Fibroblast of lung (primary cell): ENCODE measurements around the gene SMARCA2. TPM values are rescaled to one million over a fixed set of nuclear protein-coding genes. Genes with fewer than 3 reads are reported as not detected.

ENCODE experiments used
- DNase-seq, 2 donors: peaks; one replicate each; pipeline versions ENCODE4 v3.0.0 to v3.0.0-alpha.2; 2010; ENCODE audit warnings: low read depth in 2 of 2
- H2AFZ ChIP-seq: 2 replicates; pipeline ENCODE4 v1.5.1; 2012; ENCODE audit warnings: low read length, control low read depth, inconsistent platforms
- H3K27ac ChIP-seq: 2 replicates; pipeline ENCODE4 v1.5.1; 2011; ENCODE audit warnings: low read length, control low read depth; ENCODE audit not compliant: insufficient read depth
- H3K27me3 ChIP-seq: 2 replicates; pipeline ENCODE4 v1.5.1; 2011; ENCODE audit warnings: mild to moderate bottlenecking, low read length; ENCODE audit not compliant: control insufficient read depth, insufficient read depth
- H3K36me3 ChIP-seq: 2 replicates; pipeline ENCODE4 v1.5.1; 2011; ENCODE audit warnings: low read length; ENCODE audit not compliant: control insufficient read depth, insufficient read depth
- H3K4me1 ChIP-seq: 2 replicates; pipeline ENCODE4 v1.5.1; 2011; ENCODE audit warnings: low read length; ENCODE audit not compliant: control insufficient read depth, insufficient read depth; ENCODE audit errors: extremely low read depth
- H3K4me2 ChIP-seq: 2 replicates; pipeline ENCODE4 v1.5.1; 2011; ENCODE audit warnings: low read length, control low read depth; ENCODE audit not compliant: insufficient read depth; ENCODE audit errors: extremely low read depth
- H3K4me3 ChIP-seq, 4 experiments: fragments of 200-600 bp in 1 of 4; sonication (generic) in 1 of 4; replicated peaks in 1 of 4; 2 replicates each; pipeline ENCODE4 v1.5.1; 2011 to 2016; ENCODE audit warnings: low read length in 4 of 4, low read depth in 3 of 4, mild to moderate bottlenecking in 3 of 4, control low read depth in 2 of 4, inconsistent platforms in 1 of 4, mixed read lengths in 1 of 4; ENCODE audit not compliant: insufficient read depth in 1 of 4; ENCODE audit errors: control extremely low read depth in 1 of 4
- H3K79me2 ChIP-seq: 2 replicates; pipeline ENCODE4 v1.5.1; 2012; ENCODE audit warnings: mild to moderate bottlenecking, low read length, inconsistent platforms; ENCODE audit not compliant: control insufficient read depth, insufficient read depth
- H3K9ac ChIP-seq: 2 replicates; pipeline ENCODE4 v1.5.1; 2011; ENCODE audit warnings: mild to moderate bottlenecking, low read length, control low read depth; ENCODE audit not compliant: insufficient read depth
- H3K9me3 ChIP-seq: 2 replicates; pipeline ENCODE4 v1.5.1; 2012; ENCODE audit warnings: low read depth, low read length; ENCODE audit not compliant: control insufficient read depth, insufficient read depth
- H4K20me1 ChIP-seq: 2 replicates; pipeline ENCODE4 v1.5.1; 2011; ENCODE audit warnings: low read length; ENCODE audit not compliant: control insufficient read depth, insufficient read depth; ENCODE audit errors: extremely low read depth
- CTCF ChIP-seq, 2 donors: IDR thresholded peaks in 1 of 2; conservative IDR thresholded peaks in 1 of 2; 1 replicate in 1 of 2; 2 replicates in 1 of 2; pipeline ENCODE4 v1.5.1; 2011 to 2012; ENCODE audit warnings: low read length in 2 of 2, control low read depth in 1 of 2, inconsistent platforms in 1 of 2, low read depth in 1 of 2, mild to moderate bottlenecking in 1 of 2
- EZH2 ChIP-seq: IDR thresholded peaks from 2 replicates; pipeline ENCODE4 v1.5.1; 2012; ENCODE audit warnings: low read length, control low read depth, mild to moderate bottlenecking; ENCODE audit errors: missing control alignments
- polyA plus RNA-seq, 2 donors: library from polyadenylated mRNA; depleted of rRNA in 1 of 2; stranded (reverse) in 1 of 2; unstranded in 1 of 2; fragments of >200 nt; gene quantifications; 2 replicates each; pipeline ENCODE4 v1.2.1, GENCODE V29; 2011 to 2012; ENCODE audit warnings: missing spikeins in 1 of 2
- total RNA-seq: library from RNA; depleted of rRNA; stranded (reverse); fragments of >200 nt; gene quantifications from 2 replicates; pipeline ENCODE4 v1.2.1, GENCODE V29; 2014

SMARCA2 gene
- total and polyA plus RNA-seq, 2 donors (not counting 1 experiment from before 2014, with no cell fraction given): 36.8 to 62.3 TPM

GRCh38 chr9:2154731-2155130 is 139.6 kb downstream of the SMARCA2 start:
- no peak overlapping the region for H2AFZ ChIP-seq
- H4K20me1 ChIP-seq: no peaks in the 10 kb centered on the region
- no peak overlapping the region for H3K4me3 ChIP-seq
- TF ChIP-seq EZH2 (no peak), CTCF (conservative IDR thresholded peaks at IDR 0.05 in 1 of 2, IDR thresholded peaks at IDR 0.05 in 1 of 2; ENCODE audit: low read depth in 1 of 2, low read length in 2 of 2) (no peak)
- H3K27me3 ChIP-seq: no peaks in the 10 kb centered on the region
- H3K36me3 ChIP-seq: no peaks in the 10 kb centered on the region
- no peak overlapping the region for H3K27ac ChIP-seq
- no peaks in the 10 kb centered on the region for H3K9me3 ChIP-seq
- no peak overlapping the region for H3K4me2 ChIP-seq
- DNase-seq: no peak
- no peak overlapping the region for H3K9ac ChIP-seq
- no peaks in the 10 kb centered on the region for H3K79me2 ChIP-seq
- peaks cover 2% of the 10 kb centered on the region for H3K4me1 ChIP-seq

- H3K36me3 ChIP-seq: no peaks in the 10 kb centered on the region
- no peaks in the 10 kb centered on the region for H3K9me3 ChIP-seq
- no peak overlapping the region for H3K9ac ChIP-seq
- no peak overlapping the region for H2AFZ ChIP-seq
- TF ChIP-seq CTCF (conservative IDR thresholded peaks at IDR 0.05 in 1 of 2, IDR thresholded peaks at IDR 0.05 in 1 of 2; ENCODE audit: low read depth in 1 of 2, low read length in 2 of 2) (no peak), EZH2 (no peak)
- no peak overlapping the region for H3K4me2 ChIP-seq
- no peaks in the 10 kb centered on the region for H4K20me1 ChIP-seq
- no peaks in the 10 kb centered on the region for H3K79me2 ChIP-seq
- DNase-seq: no peak
- H3K27ac ChIP-seq: no peak overlapping the region
- peaks cover 2% of the 10 kb centered on the region for H3K4me1 ChIP-seq
- no peaks in the 10 kb centered on the region for H3K27me3 ChIP-seq
- no peak overlapping the region for H3K4me3 ChIP-seq
These were observed 140.8 kb downstream of the SMARCA2 start for GRCh38 chr9:2155966-2156365.

- no peaks in the 10 kb centered on the region for H3K79me2 ChIP-seq
- no peak for TF ChIP-seq CTCF (conservative IDR thresholded peaks at IDR 0.05 in 1 of 2, IDR thresholded peaks at IDR 0.05 in 1 of 2; ENCODE audit: low read depth in 1 of 2, low read length in 2 of 2)
- no peak for TF ChIP-seq EZH2
These were observed 142.3 kb downstream of the SMARCA2 start for GRCh38 chr9:2157277-2158110.

More at GRCh38 chr9:2157277-2158110, 142.3 kb downstream of the SMARCA2 start:
- no peak overlapping the region for H3K9ac ChIP-seq
- H3K4me3 ChIP-seq: peak overlapping the region; percentile 46 to 78 (median 53)
- H3K9me3 ChIP-seq: no peaks in the 10 kb centered on the region
- peak overlapping the region; percentile 96 for H3K4me2 ChIP-seq
- H3K27ac ChIP-seq: peak overlapping the region; percentile 46
- peak overlapping the region; percentile 78 for H2AFZ ChIP-seq
- DNase-seq: peak; percentile 62 to 73
- no peaks in the 10 kb centered on the region for H3K27me3 ChIP-seq
- H4K20me1 ChIP-seq: no peaks in the 10 kb centered on the region
- H3K4me1 ChIP-seq: peaks cover 2% of the 10 kb centered on the region
- no peaks in the 10 kb centered on the region for H3K36me3 ChIP-seq
